Right renal cortex interstitium (tissue), 3 donors: ENCODE results near the gene CKB. TPM values are rescaled to one million over a fixed set of nuclear protein-coding genes. Genes with fewer than 3 reads are reported as not detected.
"Not testable (repeated sequence)": the region's sequence is repeated elsewhere in the genome, so short reads cannot be mapped to it uniquely, and the experiment has no call there.

Source experiments
- DNase-seq, 3 donors: peaks; one replicate each; pipeline ENCODE4 v3.0.0-alpha.2; 2013; ENCODE audit warnings: low read depth in 3 of 3, low spot score in 2 of 3
- polyA plus RNA-seq, 3 donors: library from polyadenylated mRNA; unstranded; fragments of 120-200 nt; gene quantifications; one replicate each; pipeline ENCODE4 v1.2.1, GENCODE V29; 2013; ENCODE audit not compliant: insufficient read length in 3 of 3

Gene CKB
- polyA plus RNA-seq, 3 donors, result 98.8 to 122 (median 118) TPM

- no peak for DNase-seq
Observed at GRCh38 chr14:103528146-103528586, 5.5 kb upstream of the CKB start.

- DNase-seq, result no peak
Observed at GRCh38 chr14:103527408-103528145, 4.9 kb upstream of the CKB start.

GRCh38 chr14:103526914-103527248, 4.3 kb upstream of the CKB start:
- no peak for DNase-seq

DNA sequence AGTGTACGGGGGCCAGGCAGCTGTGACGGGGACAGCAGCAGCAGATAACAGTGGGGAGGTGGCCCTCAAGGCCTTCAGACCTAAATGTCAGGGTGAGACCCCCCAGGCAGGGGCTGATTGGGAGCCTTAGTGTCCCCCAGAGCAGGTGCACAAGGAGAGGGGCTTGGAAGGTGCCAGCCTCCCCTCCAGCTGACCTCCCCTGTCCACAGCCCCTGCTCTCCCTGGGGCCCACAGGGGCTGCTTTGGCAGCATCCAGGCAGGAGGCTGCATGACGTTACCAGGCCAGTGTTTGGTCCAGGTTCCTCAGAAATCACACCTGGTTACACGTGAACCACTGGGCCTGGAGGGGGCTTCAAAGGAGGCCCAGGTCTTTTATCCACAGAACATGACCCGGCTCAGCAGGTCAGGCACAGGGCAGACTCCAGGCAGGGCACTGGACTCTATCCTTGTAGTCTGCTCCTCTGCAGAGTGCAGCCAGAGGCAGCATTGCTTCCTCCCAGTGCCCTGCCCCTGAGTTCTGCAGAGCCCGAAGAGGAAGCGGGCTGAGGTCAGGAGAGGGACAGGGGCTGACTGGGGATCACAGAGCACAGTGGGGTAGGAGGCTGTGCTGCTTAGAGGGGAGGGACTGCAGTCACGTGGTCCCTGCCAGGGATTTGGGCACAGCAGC, 3.8 kb upstream of the CKB start:
- DNase-seq, result no peak

DNA sequence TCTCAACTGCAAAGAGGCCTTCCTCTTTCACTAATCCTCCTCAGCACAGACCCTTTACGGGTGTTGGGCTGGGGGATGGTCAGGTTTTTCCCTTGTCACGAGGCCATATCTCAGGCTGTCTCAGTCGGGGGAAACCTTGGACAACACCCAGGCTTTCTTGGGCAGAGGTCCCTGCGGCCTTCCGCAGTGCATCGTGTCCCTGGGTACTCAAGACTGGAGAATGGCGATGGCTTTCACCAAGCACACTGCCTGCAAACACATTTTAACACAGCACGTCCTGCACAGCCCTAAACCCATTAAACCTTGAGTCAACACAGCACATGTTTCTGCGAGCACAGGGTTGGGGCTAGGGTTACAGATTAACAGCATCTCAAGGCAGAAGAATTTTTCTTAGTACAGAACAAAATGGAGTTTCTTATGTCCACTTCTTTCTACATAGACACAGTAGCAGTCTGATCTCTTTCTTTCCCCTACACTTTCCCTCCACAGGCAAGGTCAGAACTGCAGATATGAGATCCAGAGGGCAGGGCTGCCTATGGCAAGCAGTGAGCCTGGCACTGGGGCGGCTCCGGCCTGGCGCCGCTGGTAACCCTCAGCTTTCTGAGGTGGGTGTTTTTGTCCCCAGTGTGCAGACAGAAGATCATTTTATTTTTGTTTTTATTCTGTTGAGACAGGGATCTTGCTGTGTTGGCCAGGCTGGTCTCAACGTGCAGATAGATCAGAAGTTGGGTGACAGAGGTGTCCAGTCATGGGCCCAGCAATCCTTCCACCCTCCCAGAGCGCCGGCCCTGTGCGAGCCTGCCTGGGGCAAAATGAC, 3.0 kb upstream of the CKB start:
- not testable (repeated sequence) for DNase-seq

- no peak for DNase-seq
Observed at GRCh38 chr14:103524002-103524935, 1.6 kb upstream of the CKB start.

- no peak for DNase-seq
Observed at GRCh38 chr14:103523575-103523954, 935 bp upstream of the CKB start.

GRCh38 chr14:103521951-103522563, 573 bp downstream of the CKB start:
- DNase-seq, result no peak

- no peak for DNase-seq
Observed at GRCh38 chr14:103521438-103521950, 1.1 kb downstream of the CKB start.

DNA sequence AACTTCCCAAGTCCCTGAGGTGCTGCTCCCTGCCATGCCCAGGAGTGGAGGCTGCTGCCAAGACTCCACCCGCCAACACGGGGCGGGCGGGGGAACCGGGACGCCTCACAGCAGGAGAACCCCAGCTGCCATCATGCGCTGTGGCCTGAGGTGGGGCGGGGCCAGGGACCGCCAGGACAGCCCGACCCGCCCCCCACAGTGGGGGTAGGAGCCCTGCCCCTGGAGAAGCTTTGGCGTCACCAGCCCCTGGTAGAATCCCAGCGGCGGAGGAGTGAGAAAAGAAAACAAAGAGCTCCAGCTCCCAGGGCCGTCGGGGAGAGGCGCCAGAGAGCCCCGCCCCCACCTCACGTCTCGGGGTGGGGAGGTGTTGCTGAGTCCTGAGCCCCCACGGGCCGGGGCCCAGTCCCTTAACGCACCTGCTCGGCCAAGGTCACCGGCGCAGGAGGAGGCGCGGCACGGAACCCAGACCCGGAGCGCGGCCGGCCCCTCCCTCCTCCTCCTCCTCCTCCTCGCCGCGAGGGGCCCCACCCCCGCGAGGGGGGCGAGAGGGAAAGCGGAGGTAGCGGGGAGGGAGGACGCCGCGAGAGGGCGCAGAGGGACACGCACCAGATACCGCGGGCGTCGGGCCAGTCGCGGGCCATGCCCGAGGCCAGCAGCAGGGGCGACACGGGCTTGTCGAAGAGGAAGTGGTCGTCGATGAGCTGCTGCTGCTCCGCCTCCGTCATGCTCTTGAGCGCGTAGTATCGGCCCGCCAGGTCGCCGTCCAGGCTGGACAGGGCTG, 1.8 kb downstream of the CKB start:
- peak in 1 of 3 donors; percentile 61 for DNase-seq

DNA sequence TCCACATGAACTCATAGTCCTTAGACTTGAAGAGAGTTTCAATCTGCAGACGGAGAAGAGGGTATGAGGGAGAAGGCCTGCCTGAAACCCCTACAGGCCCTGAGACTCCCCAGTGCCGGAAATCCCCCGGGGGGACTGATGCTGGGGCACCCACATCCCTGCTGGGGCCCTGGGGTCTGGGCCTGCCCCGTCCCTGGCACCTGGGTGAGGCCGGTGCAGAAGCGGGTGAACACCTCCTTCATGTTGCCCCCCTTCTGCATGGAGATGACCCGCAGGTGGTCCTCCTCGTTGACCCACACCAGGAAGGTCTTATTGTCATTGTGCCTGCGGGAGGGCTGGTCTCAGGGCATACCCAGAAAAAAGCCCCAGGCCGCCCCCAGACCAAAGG, 2.4 kb downstream of the CKB start:
- DNase-seq, result no peak

- no peak for DNase-seq
Observed at GRCh38 chr14:103519837-103520212, 2.8 kb downstream of the CKB start.

- no peak for DNase-seq
Observed at GRCh38 chr14:103519043-103519836, 3.4 kb downstream of the CKB start.

DNA sequence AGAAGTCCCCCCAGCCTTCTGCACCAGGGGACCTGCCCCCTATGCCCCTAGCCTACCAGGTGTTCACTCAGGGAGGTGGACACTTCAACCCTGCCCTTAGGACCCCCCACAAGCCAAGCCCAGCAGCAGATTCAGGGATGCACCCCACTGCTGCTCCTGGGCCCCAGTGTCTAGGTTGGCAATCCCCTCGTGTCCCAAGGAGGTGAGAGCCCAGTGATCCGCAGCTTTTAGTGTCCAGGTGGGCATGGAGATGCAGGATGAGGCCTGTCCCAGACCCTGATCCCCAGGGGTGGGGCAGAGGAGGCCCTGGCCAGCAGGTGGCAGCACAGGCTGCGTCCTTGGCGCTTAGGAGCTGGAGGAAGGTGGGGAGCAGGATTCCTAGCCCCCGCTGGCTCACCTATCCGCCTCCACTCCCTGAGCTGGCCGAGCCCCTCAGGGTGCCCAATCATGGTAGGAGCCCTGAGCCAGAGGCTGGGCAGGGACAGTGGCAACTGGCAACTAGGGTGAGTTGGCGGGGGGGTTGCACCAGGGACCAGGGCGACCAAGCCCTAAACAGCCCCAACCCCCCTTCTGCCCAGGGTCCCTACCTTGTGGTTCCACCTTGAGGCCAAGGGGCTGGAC, 4.1 kb downstream of the CKB start:
- DNase-seq, result no peak

DNA sequence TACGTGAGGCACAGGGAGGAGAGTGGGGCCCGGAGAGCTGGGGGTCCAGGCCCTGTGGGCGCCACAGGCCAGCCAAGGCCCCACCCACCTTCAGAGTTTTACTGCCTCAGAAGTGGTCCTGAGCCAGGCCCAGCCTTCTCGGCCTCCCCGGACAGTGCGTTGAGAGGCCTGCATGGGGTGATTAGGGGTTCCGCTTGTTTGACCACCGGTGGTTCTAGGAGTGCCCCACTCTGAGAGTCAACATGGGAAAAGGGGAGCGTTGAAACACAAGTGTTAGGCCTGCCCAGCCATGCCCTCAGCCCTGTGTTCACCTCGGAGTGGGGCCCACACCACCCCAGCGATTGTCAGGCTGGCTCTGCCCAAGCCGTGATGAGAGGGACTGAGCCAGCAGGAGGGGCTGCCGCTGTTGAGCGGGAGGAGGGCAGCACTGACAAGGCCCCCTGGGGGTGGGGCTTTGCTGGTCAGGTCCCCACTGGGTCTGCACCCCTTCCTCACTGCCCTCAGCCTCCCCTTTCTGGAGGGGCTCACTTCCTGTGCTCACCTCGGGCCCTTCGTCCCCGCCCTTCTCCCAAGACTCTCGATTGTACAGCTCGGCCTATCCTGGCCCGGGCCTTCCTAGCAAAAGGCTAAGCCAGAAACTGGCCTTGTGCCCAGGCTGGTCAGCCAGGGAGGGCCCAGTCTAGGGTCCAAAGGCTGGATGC, 4.8 kb downstream of the CKB start:
- DNase-seq, result no peak

DNA sequence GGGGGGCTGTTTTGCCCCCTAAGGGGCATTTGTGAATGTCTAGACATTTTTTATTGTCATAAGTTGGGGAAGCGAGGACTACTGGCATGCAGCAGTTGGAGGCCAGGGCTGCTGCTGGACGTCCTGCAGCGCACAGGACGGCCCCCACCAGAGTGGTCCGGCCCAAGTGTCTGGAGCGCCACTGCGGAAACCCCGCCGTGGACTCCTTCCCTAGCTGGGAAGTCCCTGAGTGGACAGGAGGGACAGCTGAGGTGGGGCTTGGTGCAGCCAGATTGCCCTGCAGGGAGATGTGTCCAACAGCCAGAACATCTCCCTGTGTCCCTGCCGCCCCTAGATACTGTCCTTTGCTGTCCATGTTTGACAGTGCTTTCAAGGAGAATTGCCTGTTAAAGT, 5.5 kb downstream of the CKB start:
- no peak for DNase-seq

DNA sequence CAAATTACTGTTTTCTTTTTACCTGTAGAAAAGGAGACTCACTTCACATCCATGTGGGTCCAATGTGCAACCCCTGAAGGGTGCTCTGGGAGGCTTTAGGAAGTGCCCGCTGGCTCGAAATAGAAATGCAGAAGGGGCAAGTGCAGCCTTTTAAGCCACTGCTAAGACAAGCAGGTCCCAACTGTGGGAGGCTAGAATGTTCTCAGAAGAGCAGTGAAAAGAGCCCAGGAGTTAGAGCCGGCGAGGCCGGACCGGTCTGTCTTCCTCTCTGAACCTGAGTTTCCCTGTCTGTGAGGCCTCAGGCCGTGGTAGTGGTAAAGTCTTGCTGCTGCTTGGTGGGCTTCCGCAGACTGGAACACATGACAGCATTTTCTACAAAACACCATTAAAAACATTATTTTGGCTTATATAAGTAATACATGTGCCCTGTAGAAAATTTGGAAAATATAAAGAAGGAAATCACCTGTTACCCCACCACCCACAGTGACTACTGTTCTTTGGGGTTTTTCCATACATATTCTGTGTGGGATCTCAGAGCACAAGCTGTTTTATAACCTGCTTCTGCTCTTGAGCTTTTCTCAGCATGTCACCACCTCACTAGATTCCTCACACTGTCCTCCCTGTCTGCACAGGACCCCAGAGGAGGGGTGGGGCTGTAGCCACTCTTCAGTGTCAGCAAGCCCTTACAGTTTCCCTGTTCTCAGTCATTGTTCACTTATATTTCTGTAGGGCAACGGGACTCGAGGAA, 6.0 kb downstream of the CKB start:
- DNase-seq, result no peak
